IPS DF 4.7 (cell line): ENCODE results near the gene BCR.
A peak's percentile ranks its signal among the peaks of the same experiment; 100 is the strongest.
"Not testable (repeated sequence)": the region's sequence is repeated elsewhere in the genome, so short reads cannot be mapped to it uniquely, and the experiment has no call there.

Experiments
- DNase-seq: peaks from one replicate; pipeline ENCODE4 v3.0.0-alpha.2; 2013; ENCODE audit warnings: low spot score; ENCODE audit errors: extremely low read depth

Gene BCR

DNA sequence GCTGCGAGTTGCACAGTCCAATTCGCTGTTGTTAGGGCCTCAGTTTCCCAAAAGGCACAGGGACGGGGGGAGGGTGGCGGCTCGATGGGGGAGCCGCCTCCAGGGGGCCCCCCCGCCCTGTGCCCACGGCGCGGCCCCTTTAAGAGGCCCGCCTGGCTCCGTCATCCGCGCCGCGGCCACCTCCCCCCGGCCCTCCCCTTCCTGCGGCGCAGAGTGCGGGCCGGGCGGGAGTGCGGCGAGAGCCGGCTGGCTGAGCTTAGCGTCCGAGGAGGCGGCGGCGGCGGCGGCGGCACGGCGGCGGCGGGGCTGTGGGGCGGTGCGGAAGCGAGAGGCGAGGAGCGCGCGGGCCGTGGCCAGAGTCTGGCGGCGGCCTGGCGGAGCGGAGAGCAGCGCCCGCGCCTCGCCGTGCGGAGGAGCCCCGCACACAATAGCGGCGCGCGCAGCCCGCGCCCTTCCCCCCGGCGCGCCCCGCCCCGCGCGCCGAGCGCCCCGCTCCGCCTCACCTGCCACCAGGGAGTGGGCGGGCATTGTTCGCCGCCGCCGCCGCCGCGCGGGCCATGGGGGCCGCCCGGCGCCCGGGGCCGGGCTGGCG is at the start of gene BCR:
TSS of gene BCR (plus strand) at position 209 of the 592 bp plus-strand sequence. CDS start 452 bp downstream, outside the sequence.
- DNase-seq, result no peak

DNA sequence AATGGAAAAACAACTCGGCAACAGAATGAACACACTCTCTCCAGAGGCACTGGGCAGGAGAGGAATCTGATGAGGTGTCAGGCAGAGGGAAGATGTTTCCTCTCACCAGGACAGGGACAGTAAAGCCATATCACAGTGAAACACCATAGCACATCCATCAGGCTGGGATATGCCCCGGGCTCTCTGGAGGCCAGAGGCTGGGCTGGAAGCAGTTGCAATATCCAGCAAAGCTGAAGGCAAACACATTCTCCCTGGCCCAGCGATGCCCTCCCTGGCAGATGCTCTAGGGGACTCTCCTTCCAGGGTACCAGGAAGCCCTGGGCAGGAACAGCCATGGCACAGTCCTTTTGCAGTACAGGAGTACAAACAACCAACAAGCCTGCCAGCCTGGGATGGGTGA is 49.6 kb upstream of the BCR start:
- DNase-seq, result no peak

DNA sequence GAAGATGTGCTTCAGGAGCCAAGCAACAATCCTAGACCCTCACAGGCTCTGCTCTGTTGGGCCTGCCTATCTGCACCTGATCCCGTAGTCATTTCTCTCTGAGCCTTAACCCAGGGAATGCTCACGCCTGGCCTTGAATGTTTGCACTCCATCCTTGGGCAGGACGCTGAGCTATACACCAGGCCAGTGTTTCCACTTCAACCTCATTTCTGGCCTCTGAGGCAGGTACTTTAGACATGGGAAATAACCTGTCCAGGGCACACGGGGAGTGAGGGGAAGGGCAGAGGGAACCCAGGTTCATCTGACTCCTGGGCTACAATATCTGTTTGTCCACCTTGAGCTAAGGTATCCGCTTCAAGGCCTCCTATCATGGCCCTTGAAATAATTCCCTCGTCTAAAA is 48.4 kb upstream of the BCR start:
- DNase-seq, result no peak

DNA sequence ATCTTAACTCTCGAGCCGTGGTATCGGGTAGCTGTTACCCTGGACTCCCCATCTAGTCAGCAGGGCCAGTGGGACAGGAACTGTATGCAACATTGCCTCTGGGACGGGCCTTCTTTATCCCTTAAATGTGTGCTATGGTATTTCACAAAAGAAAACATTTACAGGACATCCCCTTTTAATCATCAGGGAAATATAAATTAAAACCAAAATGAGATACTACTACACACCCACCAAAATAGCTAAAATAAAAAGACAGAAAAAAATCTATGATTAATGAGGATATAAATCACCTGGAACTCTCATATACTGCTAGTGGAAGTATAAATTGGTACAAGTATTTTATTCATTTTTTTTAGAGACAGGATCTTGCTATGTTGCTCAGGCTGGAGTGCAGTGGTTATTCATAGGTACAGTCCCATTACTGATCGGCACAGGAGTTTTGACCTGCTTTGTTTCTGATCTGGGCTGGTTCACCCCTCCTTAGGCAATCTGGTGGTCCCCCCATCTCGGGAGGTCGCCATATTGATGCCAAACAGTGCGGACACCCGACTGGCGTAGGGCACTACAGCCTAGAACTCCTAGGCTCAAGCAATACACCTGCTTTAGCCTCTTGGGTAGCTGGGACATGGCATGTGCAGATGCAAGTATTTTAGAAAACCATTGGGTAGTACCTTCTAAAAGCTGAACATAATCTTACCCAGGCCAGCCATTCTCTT is 47.8 kb upstream of the BCR start:
- no peak for DNase-seq

DNA sequence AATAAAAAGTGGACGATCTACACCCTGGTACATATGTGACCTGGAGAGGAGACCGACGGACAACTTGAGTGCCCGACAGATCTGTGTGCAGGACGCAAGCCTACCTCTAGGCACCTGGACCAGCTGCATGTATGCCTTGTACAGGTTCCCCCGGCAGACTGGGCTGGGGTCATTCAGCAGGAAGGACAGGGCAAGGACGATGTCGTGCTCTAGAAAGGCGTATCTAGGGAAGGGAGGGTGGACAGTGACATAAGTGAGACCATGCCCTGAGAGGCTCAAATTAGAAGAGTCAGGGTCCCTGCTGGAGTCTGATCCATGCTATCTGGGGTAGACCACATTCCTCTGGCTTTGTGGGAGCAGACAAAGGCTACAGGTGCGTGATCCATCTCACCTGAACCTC is 46.4 kb upstream of the BCR start:
- DNase-seq, result no peak

DNA sequence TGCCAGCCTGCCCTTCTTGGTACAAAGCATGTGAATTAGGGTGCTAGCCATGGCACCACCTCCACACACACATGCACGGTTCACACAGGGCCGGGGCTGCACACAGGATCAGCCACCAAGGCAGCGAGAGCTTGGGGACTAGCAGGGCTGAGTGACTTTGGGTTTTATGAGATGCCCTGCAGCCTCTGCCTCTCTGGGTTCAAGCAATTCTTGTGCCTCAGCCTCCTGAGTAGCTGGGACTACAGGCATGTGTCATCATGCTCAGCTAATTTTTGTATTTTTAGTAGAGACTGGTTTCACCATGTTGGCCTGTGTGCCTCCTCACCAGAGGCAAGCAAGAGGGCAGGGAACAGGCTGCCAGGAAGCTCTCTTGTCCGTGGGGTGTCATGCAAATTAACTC is 43.3 kb upstream of the BCR start:
- DNase-seq, result not testable (repeated sequence)

DNA sequence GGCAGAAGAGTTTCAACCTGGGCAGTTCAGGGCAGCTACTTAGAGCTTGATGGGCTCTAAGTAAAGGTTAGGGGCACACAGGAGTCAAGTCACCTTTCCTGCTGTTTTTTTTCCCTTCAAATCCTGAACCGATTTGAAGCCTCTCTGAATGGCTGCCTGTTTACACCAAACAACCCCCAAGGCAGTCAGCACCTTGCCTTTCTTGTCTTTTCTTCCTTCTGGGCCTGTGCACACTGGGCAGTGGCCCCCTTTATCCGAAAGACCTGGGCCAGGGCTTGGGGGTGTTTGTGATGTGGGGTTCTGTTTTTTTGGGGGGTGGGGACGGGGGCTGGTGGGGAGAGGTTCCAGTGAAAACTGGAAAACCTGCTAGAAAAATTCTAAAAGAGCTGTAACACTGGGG is 42.8 kb upstream of the BCR start:
- DNase-seq, result no peak

DNA sequence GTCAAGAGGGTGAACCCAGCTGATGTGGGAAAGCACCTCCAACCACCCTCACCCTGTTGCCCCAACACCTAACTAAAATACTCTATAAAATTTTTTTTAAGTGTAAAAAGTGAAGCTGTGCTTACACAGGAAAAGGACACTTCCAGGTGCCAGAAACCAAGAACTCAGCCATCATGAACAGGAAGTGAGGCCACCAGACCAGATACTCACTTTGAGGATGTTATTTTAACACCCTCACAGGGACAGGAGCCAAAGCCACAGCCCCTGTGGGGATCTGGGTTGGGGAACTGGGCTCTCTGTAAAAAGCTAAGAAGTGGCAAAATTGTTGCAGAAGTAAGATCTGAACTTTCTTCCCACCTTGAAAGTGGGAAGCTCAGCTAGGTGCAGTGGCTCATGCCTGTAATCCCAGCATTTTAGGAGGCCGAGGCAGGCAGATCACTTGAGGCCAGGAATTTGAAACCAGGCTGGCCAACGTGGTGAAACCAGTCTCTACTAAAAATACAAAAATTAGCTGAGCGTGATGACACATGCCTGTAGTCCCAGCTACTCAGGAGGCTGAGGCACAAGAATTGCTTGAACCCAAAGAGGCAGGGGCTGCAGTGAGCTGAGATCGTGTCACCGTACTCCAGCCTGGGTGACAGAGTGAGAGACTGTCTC is 42.3 kb upstream of the BCR start:
- no peak for DNase-seq

DNA sequence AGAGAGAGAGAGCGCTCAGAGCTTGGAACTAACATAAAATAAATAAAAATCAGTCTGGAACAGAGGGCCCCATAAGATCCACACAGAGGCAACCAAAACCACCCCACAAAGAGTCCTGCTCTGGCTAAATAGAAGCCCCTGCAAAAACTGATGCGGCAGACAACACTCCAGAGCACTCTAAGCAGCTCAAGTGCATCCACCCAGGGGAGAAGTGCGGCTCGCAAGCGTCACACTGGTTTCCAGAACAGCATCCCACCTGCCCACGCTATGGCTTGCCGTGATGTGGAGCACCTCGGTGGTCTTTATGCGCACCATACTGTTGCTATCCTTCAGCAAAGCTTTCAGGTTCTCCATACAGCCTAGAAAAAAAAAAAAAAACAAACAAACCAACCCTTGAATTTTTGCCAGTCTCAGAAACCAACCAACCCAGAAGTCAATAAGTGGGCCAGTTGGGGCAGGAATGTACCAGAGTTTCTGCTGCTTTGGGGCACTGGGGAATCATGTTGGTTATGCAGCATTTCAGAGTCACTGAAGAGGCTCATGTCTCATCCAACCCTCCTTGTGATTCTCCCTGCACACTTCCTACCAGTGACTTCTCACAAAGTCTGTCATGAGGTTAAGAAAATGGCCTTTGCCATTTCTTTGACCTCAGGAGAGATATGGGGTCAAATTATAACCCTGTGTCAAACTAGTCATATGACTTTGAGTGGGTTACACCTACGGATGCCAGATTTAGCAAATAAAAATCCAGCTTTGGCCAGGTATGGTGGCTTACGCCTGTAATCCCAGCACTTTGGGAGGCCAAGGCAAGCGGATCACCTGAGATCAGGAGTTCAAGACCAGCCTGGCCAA is 41.5 kb upstream of the BCR start:
- no peak for DNase-seq

DNA sequence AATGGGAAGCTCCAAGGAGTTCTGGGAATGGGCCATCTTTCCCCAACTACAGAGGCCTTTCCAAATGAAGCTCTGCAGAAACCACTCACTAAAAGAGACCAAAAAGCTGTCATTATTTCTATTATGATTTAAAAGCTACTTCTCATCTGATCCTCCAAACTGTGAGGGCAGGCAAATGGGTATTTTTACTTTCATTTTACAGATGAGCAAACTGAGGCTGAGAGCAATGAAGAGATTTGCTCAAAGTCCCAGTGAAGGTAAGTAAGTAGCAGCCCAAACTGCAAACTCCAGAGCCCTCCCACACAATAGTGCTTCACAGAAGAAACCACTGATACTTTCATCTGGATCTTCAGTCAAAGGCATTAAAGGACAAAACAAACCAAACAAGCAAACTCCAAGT is 39.9 kb upstream of the BCR start:
- no peak for DNase-seq

DNA sequence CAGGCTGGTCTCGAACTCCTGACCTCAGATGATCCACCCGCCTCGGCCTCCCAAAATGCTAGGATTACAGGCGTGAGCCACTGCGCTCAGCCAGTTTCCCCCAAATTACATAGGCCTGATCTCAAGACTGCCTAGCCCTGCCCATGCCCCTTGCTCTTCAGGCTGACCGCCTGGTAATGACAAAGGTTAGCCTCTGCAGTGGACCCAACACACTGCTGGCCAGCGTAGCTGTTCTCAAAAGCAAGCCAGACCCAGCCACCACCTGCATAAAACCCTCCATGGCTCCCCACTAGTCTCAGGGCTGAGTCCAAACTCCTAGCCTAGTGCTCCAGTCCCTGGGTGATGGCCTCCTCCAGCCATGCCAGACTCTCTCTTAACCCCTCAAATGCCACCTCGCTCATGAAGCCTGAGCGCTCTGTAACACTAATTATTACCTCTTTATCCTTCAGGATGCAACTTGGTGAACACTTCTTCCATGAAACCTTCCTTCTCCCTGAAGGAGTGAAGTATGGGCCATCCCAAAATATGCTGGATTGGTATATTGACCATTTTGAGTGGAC is 37.7 kb upstream of the BCR start:
- DNase-seq, result no peak

DNA sequence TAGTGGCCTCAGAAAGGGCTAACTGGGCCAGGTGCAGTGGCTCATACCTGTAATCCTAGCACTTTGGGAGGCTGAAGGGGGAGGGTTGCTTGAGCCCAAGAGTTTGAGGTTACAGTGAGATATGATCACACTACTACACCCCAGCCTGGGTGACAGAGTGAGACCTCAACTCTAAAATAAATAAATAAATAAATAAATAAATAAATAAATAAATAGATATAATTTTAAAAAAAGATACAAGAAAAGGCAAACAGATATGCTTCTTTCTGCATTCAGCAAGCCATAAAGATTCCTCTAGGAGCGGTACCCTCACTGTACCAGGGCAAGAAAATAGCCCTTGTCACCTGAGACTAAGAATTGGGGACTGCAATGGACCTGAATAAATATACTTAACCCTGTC is 37.2 kb upstream of the BCR start:
- DNase-seq, result no peak

DNA sequence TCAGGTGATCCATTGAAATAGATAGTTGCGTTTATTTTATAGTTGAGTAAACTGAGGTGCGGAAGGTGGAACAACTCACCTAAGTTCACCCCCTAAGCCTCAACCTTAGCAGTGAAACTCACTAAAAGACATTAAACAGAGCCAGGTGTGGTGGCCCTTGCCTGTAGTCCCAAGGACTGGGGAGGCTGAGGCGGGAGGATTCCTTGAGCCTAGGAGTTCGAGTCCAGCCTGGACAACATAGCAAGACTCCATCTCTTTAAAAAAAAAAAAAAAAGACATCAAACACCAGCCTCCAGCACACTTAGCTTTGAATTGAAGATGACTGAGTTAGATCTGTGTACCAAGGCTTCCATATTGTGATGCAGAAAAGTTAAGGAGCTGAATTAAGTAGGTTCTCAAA is 35.9 kb upstream of the BCR start:
- DNase-seq, result no peak

DNA sequence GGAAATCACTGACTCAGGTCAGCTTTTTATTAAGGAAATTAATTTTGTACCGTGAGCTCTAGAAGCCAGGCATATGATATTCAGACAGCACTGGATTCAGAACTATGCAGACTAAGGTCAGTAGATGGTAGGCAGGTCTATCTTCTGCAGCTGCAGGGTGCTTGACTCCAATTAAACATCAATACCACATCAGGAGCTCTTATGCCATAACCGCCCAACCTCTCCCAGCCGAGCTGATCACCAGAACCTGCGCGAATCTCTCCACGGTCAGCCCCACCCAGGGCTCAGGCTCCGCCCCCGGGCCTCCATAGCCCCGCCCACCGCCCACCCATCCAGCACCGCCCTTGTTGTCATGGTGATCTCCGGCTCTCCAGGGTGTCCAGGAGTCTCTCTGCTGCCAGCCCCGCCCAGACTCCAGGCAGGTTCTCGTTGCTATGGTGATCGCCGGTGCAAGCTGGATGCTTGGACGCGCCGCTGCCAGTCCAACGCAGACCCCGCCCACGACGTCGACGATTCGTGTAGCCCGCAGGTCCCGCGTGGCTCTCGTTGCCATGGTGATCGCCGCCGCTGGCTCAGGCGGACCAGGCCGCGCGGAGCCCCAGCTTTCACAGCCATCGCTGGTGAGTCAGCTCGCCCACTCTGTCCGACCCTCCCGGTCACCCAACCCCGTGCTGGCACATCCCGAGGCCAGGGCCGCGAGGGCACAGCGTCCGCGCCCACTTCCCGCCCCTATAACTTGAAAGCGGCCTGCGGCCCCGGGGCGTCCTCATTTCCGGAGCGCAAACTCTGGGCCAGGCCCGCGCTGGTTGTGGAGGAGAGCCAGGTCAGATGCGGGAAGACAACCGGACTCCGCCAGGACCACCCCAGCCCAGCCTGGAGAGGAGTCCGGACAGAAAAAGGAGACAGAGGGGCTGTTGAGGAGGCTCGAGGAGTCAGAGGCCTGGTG is 35.1 kb upstream of the BCR start, which contains the start of gene RAB36:
TSS of gene RAB36 (plus strand) at position 546 of the 946 bp plus-strand sequence. CDS start 1,140 bp downstream, outside the sequence.
- DNase-seq, result peak; percentile 96

DNA sequence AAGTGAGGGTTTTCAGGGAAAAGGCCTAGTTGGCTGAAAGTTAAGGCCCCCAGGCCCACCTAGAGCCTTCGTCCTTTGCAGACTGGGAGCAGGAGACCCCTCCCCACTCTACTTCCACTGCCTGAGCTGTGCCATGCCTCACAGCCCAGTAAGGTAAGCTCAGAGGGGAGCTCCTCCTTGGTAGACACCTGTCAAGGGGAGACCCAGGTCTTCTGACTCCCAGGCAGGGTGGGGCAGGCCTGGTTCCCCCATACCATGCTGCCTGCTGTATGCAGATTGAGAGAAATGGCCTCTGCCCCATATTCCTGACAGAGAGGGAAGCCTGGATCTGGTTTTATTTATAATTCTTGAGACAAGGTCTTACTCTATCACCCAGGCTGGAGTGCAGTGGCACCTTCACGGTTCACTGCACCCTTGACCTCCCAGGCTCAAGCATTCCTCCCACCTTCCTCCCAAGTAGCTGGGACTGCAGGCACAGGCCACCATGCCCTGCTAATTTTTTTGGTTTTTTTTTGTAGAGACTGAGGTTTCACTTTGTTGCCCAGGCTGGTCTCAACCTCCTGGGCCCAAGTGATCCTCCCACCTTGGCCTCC is 34.3 kb upstream of the BCR start:
- DNase-seq, result no peak

DNA sequence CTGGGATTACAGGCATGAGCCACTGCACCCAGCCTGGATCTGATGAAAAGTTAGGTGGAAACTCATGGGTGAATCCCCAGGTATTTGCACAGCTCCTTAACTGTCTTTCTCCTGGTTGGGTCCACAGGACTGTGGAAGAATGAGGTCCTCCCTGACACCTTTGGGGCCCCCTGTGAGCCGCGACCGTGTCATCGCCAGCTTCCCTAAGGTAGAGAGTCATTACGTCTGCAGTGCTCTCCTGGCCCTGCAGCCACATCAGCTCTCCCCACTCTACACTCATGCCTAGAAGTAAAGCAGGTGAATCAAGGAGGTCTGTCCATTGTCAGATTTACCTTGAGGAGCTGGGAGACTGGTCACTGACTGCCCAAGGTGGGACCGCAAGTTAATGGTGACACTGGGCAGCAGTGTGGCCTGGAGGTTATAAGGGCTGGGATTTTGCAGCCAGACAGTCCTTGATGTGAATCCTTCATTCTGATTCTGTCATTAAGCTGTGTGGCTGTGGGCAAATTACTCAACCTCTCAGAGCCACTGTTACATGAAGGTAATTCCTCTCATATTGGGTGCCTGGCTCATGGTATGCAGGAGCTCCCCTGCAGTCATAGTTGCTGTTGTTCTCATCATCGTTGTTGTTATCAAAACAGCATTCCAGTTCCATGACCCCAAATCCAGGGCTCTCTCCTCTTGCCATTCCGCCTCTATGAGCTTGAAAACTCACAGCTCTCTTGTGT is 33.7 kb upstream of the BCR start:
- DNase-seq, result no peak

DNA sequence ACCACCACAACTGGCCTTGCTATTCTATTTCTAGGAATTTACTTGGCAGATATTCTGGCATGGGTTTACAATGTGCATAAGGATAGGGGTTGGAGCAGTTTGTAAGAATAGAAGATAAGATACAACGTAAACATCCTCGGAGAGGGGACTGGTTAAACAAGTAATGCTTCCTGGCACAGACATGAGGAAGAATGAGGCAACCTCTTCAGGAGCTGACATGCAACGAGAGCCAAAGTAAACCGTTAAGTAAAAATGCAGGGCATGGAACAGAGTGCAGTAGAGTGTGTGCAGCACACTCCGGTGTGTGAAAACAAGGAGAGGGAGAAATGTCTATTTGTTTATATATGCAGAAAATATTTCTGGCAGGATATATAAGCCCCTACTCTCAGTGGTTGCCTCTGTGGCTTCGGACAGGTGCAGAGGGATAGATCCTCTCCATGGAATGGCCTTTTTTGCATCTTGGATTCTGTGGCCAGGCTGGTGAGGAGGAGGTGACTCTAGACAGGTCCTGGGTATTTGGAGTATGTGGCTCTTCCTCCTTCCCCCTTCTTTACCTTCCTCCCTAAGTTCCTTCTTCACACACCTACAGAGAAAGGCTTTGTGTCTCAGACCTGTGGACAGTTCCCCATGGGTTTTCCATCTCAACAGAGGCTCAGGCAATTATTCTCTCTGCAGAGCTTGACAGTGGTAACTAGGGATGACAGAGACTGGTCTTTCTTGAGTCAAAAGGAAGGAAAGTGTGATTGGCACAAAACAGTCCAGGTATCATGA is 32.5 kb upstream of the BCR start:
- DNase-seq, result no peak

DNA sequence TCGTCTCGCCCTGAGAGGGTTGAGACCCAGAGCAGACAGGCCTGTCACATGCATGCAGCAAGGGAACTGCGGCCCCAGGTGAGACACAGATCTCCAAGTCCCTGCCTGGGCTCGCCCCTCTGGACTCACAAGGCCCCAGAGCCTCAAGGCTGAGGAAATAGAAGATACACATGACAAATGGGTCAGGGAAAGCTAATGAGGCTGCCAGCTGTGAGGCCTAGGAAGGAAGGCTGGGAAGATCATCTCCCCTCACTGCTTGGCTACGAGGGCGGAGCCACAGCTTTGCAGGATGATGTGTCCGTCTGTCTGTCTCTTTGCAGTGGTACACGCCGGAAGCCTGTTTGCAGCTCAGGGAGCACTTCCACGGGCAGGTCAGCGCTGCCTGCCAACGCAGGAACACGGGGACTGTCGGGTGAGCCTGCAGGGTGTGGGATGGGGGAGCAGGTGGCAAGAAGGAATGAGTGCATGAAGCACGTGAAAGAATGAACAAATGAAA is 30.5 kb upstream of the BCR start:
- no peak for DNase-seq
